Astrocyte (in vitro differentiated cells and primary cell): ENCODE results near the gene NCAM1. TPM values are rescaled to one million over a fixed set of nuclear protein-coding genes. Genes with fewer than 3 reads are reported as not detected.

Experiments
- DNase-seq: peaks from one replicate; pipeline ENCODE4 v3.0.0-alpha.2; 2010; ENCODE audit warnings: low read depth
- FAIRE-seq: peaks from 2 replicates; lab custom pipeline; 2011; peaks lifted over from hg19 to GRCh38; lab: Jason Lieb, UNC
- H2AFZ ChIP-seq: 2 replicates; pipeline ENCODE4 v1.6.0; 2012; ENCODE audit warnings: low read depth, low read length, inconsistent platforms
- H3K27ac ChIP-seq: 2 replicates; pipeline ENCODE4 v1.5.1; 2011; ENCODE audit warnings: low read depth, low read length, inconsistent platforms
- H3K27me3 ChIP-seq: 2 replicates; pipeline ENCODE4 v1.6.0; 2011; ENCODE audit warnings: low read length, inconsistent platforms; ENCODE audit not compliant: insufficient read depth
- H3K36me3 ChIP-seq: 2 replicates; pipeline ENCODE4 v1.5.1; 2011; ENCODE audit warnings: low read length, inconsistent platforms; ENCODE audit not compliant: insufficient read depth
- H3K4me1 ChIP-seq: 2 replicates; pipeline ENCODE4 v1.5.1; 2011; ENCODE audit warnings: low read length, inconsistent platforms; ENCODE audit not compliant: insufficient read depth
- H3K4me2 ChIP-seq: 2 replicates; pipeline ENCODE4 v1.6.0; 2012; ENCODE audit warnings: low read length, inconsistent platforms
- H3K4me3 ChIP-seq: 2 replicates; pipeline ENCODE4 v1.5.1; 2011; ENCODE audit warnings: low read depth, mild to moderate bottlenecking, low read length, inconsistent platforms; ENCODE audit not compliant: insufficient read depth
- H3K79me2 ChIP-seq: 2 replicates; pipeline ENCODE4 v1.6.0; 2012; ENCODE audit warnings: mild to moderate bottlenecking, low read length, inconsistent platforms; ENCODE audit not compliant: insufficient read depth
- H3K9ac ChIP-seq: 2 replicates; pipeline ENCODE4 v1.6.0; 2012; ENCODE audit warnings: mild to moderate bottlenecking, low read length, inconsistent platforms
- H3K9me3 ChIP-seq: 2 replicates; pipeline ENCODE4 v1.5.1; 2012; ENCODE audit warnings: low read depth, mild to moderate bottlenecking, low read length, inconsistent platforms; ENCODE audit not compliant: insufficient read depth
- H4K20me1 ChIP-seq: 2 replicates; pipeline ENCODE4 v1.6.0; 2012; ENCODE audit warnings: low read length, inconsistent platforms; ENCODE audit not compliant: insufficient read depth
- H3K27ac Mint-ChIP-seq: one replicate; pipeline ENCODE4 v1.8.0; 2021; ENCODE audit warnings: mild to moderate bottlenecking, mixed read lengths; ENCODE audit not compliant: unreplicated experiment
- H3K27me3 Mint-ChIP-seq: one replicate; pipeline ENCODE4 v1.8.0; 2021; ENCODE audit warnings: low read depth, mixed read lengths; ENCODE audit not compliant: unreplicated experiment
- H3K36me3 Mint-ChIP-seq: one replicate; pipeline ENCODE4 v1.8.0; 2021; ENCODE audit warnings: low read depth, mixed read lengths; ENCODE audit not compliant: unreplicated experiment
- H3K4me1 Mint-ChIP-seq: one replicate; pipeline ENCODE4 v1.8.0; 2021; ENCODE audit warnings: low read depth, mixed read lengths; ENCODE audit not compliant: unreplicated experiment
- H3K4me3 Mint-ChIP-seq: one replicate; pipeline ENCODE4 v1.8.0; 2021; ENCODE audit warnings: mild to moderate bottlenecking, moderate library complexity, mixed read lengths; ENCODE audit not compliant: unreplicated experiment
- H3K9me3 Mint-ChIP-seq: one replicate; pipeline ENCODE4 v1.8.0; 2021; ENCODE audit warnings: mild to moderate bottlenecking, mixed read lengths; ENCODE audit not compliant: unreplicated experiment
- EZH2 ChIP-seq: IDR thresholded peaks from 2 replicates; pipeline ENCODE4 v1.6.1; 2012; ENCODE audit warnings: mild to moderate bottlenecking, low read length, inconsistent platforms; ENCODE audit not compliant: insufficient read depth
- total RNA-seq: library from RNA; stranded (reverse); gene quantifications from 2 replicates; pipeline ENCODE4 v1.2.1, GENCODE V29; 2021
- TF ChIP-seq, protein P1 (sequence below): IDR thresholded peaks from 2 replicates; pipeline ENCODE4 v1.5.1; 2011; ENCODE audit warnings: low read depth, mild to moderate bottlenecking, inconsistent platforms, low read length, moderate library complexity; ENCODE audit not compliant: insufficient read depth

NCAM1 gene
- total RNA-seq, 1 donor from 2014 or later = 17.4 TPM

DNA sequence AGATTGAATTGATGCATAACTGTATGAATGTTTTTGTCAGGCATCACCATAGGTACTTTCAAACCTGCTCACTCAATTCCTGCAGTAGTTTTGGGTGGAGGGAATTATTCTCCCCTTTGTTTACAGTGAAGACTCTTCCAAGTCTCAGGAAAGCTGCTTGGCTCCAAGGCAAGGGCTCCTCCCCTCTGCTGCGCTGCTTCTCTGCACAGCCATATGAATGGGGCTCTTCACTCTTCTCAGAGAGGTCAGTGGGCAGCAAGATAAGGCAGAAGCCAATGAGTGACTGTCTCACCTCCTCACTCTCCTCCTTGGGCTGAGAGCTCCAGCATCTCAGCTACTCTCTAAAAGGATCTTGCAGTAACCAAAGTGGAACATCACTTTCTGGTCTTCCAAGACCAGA, 187.4 kb downstream of the NCAM1 start:
- H3K4me2 ChIP-seq = no peak overlapping the region
- no peaks in the 10 kb centered on the region for H3K36me3 ChIP-seq
- no peak overlapping the region for H3K4me3 Mint-ChIP-seq
- peaks cover 5% of the 10 kb centered on the region for H3K27me3 Mint-ChIP-seq
- no peak overlapping the region for H2AFZ ChIP-seq
- H3K36me3 Mint-ChIP-seq = peaks cover 2% of the 10 kb centered on the region
- no peaks in the 10 kb centered on the region for H3K4me1 Mint-ChIP-seq
- no peaks in the 10 kb centered on the region for H3K9me3 Mint-ChIP-seq
- no peaks in the 10 kb centered on the region for H3K4me1 ChIP-seq
- H3K9me3 ChIP-seq = no peaks in the 10 kb centered on the region
- H3K9ac ChIP-seq = no peak overlapping the region
- no peaks in the 10 kb centered on the region for H3K27me3 ChIP-seq
- no peaks in the 10 kb centered on the region for H4K20me1 ChIP-seq
- no peaks in the 10 kb centered on the region for H3K79me2 ChIP-seq
- H3K4me3 ChIP-seq = no peak overlapping the region
- DNase-seq = no peak
- H3K27ac Mint-ChIP-seq = no peak overlapping the region
- TF ChIP-seq EZH2 = no peak
- TF ChIP-seq, protein P1, sequence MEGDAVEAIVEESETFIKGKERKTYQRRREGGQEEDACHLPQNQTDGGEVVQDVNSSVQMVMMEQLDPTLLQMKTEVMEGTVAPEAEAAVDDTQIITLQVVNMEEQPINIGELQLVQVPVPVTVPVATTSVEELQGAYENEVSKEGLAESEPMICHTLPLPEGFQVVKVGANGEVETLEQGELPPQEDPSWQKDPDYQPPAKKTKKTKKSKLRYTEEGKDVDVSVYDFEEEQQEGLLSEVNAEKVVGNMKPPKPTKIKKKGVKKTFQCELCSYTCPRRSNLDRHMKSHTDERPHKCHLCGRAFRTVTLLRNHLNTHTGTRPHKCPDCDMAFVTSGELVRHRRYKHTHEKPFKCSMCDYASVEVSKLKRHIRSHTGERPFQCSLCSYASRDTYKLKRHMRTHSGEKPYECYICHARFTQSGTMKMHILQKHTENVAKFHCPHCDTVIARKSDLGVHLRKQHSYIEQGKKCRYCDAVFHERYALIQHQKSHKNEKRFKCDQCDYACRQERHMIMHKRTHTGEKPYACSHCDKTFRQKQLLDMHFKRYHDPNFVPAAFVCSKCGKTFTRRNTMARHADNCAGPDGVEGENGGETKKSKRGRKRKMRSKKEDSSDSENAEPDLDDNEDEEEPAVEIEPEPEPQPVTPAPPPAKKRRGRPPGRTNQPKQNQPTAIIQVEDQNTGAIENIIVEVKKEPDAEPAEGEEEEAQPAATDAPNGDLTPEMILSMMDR = no peak
- H3K27ac ChIP-seq = no peak overlapping the region
- FAIRE-seq = no peak

DNA sequence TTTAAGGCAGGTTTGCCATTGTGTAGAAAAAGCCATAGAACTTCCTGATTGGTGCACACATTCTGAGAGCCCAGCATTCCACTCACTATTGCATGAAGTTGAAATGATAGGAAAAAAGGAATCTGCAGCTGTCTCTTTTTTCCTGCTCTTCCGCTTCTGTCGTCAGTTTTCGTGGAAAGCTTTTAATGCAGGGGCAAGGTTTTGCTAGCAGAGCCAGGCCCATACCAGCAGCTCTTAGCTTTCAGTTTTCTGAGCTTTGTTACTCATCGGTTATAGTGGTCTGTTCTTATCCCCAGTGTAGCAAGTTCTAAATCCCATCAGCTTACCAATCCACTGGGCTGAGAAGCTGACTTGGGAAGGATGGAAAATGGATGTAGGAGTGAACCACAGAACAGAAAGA, 190.3 kb downstream of the NCAM1 start:
- Histone ChIP-seq H3K4me1 (no peaks in the 10 kb centered on the region), H3K36me3 (no peaks in the 10 kb centered on the region), H3K27me3 (no peaks in the 10 kb centered on the region), H3K9ac (no peak overlapping the region), H3K79me2 (no peaks in the 10 kb centered on the region), H3K4me2 (no peak overlapping the region), H3K27ac (no peak overlapping the region), H2AFZ (no peak overlapping the region), H3K9me3 (no peaks in the 10 kb centered on the region), H3K4me3 (no peak overlapping the region), H4K20me1 (no peaks in the 10 kb centered on the region)
- H3K27me3 Mint-ChIP-seq = peaks cover 5% of the 10 kb centered on the region
- TF ChIP-seq, protein P1 = no peak
- TF ChIP-seq EZH2 = no peak
- H3K36me3 Mint-ChIP-seq = peaks cover 2% of the 10 kb centered on the region
- H3K9me3 Mint-ChIP-seq = no peaks in the 10 kb centered on the region
- DNase-seq (no peak), FAIRE-seq (no peak)
- no peak overlapping the region for H3K4me3 Mint-ChIP-seq
- H3K4me1 Mint-ChIP-seq = no peaks in the 10 kb centered on the region
- H3K27ac Mint-ChIP-seq = no peak overlapping the region

DNA sequence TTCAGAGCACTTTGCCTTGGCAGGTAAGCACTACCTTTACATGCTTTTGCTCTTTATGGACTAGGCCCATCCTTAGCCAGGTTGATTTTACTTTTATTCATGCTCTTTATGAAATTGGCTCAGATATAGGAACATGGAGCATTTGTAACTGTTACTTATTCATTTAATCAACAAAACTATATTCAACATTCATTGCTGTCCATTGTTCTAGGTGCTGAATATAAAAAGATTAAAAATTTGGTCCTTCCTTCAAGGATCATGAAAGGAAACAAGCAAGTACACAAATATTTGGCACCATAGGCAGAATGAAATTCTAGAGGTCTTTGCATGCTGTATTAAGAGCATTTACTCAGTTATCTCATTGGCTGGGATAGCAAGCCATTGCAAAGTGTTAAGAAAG, 191.3 kb downstream of the NCAM1 start:
- Histone ChIP-seq H2AFZ (no peak overlapping the region), H3K27ac (no peak overlapping the region), H3K27me3 (no peaks in the 10 kb centered on the region), H3K4me1 (no peaks in the 10 kb centered on the region), H4K20me1 (no peaks in the 10 kb centered on the region), H3K4me2 (no peak overlapping the region), H3K9me3 (no peaks in the 10 kb centered on the region), H3K79me2 (no peaks in the 10 kb centered on the region), H3K9ac (no peak overlapping the region), H3K4me3 (no peak overlapping the region), H3K36me3 (no peaks in the 10 kb centered on the region)
- TF ChIP-seq EZH2 = no peak
- TF ChIP-seq, protein P1 = no peak
- no peaks in the 10 kb centered on the region for H3K9me3 Mint-ChIP-seq
- no peaks in the 10 kb centered on the region for H3K4me1 Mint-ChIP-seq
- H3K4me3 Mint-ChIP-seq = no peak overlapping the region
- FAIRE-seq = no peak
- no peak for DNase-seq
- peaks cover 2% of the 10 kb centered on the region for H3K36me3 Mint-ChIP-seq
- H3K27me3 Mint-ChIP-seq = peaks cover 5% of the 10 kb centered on the region
- H3K27ac Mint-ChIP-seq = no peak overlapping the region
